Measurements from ENCODE around the gene EGFL6.
A peak's percentile ranks its signal among the peaks of the same experiment; 100 is the strongest.

Gene EGFL6

GRCh38 chrX:13669246-13669737 lies 99.9 kb downstream of the EGFL6 start (continued):
- TF ChIP-seq KLF1 (tag by site-specific recombination; IDR thresholded peaks at IDR 0.05) (0 out of 2 replicates have a peak, but pooled peaks have one; percentile 23), ZNF26 (tag by site-specific recombination; IDR thresholded peaks at IDR 0.05) (no peak), ZNF473 (tag by site-specific recombination; IDR thresholded peaks at IDR 0.05) (no peak), PRDM1 (tag by site-specific recombination; IDR thresholded peaks at IDR 0.05) (0 out of 2 replicates have a peak, but pooled peaks have one; percentile 47), KLF9 (tag by site-specific recombination; IDR thresholded peaks at IDR 0.05; ENCODE audit: low read depth) (no peak), ZNF776 (tag by site-specific recombination; IDR thresholded peaks at IDR 0.05; ENCODE audit: borderline replicate concordance) (no peak), ZNF2 (tag by site-specific recombination; IDR thresholded peaks at IDR 0.05) (no peak), ZSCAN30 (tag by site-specific recombination; IDR thresholded peaks at IDR 0.05) (peak; percentile 50; the same call in 1 of the 2 replicates), PATZ1 (tag by site-specific recombination; IDR thresholded peaks at IDR 0.05) (peak; percentile 78), ZNF518A (tag by site-specific recombination; conservative IDR thresholded peaks at IDR 0.05; ENCODE audit: low read depth) (peak; percentile 47; the same call in 1 of the 2 replicates), ZNF202 (tag by site-specific recombination; IDR thresholded peaks at IDR 0.05; ENCODE audit: borderline replicate concordance) (no peak), ZNF404 (tag by site-specific recombination; IDR thresholded peaks at IDR 0.05) (no peak), HOXC10 (CRISPR knock-in tag; IDR thresholded peaks at IDR 0.05) (0 out of 2 replicates have a peak, but pooled peaks have one; percentile 56), ZNF561 (tag by site-specific recombination; IDR thresholded peaks at IDR 0.05; ENCODE audit: borderline replicate concordance) (0 out of 2 replicates have a peak, but pooled peaks have one; percentile 46), ZNF398 (tag by site-specific recombination; IDR thresholded peaks at IDR 0.05) (peak; percentile 42; the same call in 1 of the 2 replicates), GLIS1 (tag by site-specific recombination; IDR thresholded peaks at IDR 0.05) (peak; percentile 73)
- TF ChIP-seq, protein P1, sequence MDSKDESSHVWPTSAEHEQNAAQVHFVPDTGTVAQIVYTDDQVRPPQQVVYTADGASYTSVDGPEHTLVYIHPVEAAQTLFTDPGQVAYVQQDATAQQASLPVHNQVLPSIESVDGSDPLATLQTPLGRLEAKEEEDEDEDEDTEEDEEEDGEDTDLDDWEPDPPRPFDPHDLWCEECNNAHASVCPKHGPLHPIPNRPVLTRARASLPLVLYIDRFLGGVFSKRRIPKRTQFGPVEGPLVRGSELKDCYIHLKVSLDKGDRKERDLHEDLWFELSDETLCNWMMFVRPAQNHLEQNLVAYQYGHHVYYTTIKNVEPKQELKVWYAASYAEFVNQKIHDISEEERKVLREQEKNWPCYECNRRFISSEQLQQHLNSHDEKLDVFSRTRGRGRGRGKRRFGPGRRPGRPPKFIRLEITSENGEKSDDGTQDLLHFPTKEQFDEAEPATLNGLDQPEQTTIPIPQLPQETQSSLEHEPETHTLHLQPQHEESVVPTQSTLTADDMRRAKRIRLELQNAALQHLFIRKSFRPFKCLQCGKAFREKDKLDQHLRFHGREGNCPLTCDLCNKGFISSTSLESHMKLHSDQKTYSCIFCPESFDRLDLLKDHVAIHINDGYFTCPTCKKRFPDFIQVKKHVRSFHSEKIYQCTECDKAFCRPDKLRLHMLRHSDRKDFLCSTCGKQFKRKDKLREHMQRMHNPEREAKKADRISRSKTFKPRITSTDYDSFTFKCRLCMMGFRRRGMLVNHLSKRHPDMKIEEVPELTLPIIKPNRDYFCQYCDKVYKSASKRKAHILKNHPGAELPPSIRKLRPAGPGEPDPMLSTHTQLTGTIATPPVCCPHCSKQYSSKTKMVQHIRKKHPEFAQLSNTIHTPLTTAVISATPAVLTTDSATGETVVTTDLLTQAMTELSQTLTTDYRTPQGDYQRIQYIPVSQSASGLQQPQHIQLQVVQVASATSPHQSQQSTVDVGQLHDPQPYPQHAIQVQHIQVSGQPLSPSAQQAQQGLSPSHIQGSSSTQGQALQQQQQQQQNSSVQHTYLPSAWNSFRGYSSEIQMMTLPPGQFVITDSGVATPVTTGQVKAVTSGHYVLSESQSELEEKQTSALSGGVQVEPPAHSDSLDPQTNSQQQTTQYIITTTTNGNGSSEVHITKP (tag by site-specific recombination; IDR thresholded peaks at IDR 0.05): peak; percentile 72
- TF ChIP-seq, protein P2, sequence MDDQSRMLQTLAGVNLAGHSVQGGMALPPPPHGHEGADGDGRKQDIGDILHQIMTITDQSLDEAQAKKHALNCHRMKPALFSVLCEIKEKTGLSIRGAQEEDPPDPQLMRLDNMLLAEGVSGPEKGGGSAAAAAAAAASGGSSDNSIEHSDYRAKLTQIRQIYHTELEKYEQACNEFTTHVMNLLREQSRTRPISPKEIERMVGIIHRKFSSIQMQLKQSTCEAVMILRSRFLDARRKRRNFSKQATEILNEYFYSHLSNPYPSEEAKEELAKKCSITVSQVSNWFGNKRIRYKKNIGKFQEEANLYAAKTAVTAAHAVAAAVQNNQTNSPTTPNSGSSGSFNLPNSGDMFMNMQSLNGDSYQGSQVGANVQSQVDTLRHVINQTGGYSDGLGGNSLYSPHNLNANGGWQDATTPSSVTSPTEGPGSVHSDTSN (CRISPR knock-in tag; IDR thresholded peaks at IDR 0.05): no peak
- TF ChIP-seq, protein P3, sequence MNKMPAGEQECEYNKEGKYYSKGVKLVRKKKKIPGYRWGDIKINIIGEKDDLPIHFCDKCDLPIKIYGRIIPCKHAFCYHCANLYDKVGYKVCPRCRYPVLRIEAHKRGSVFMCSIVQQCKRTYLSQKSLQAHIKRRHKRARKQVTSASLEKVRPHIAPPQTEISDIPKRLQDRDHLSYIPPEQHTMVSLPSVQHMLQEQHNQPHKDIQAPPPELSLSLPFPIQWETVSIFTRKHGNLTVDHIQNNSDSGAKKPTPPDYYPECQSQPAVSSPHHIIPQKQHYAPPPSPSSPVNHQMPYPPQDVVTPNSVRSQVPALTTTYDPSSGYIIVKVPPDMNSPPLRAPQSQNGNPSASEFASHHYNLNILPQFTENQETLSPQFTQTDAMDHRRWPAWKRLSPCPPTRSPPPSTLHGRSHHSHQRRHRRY (tag by site-specific recombination; IDR thresholded peaks at IDR 0.05): no peak
- TF ChIP-seq, protein P4, sequence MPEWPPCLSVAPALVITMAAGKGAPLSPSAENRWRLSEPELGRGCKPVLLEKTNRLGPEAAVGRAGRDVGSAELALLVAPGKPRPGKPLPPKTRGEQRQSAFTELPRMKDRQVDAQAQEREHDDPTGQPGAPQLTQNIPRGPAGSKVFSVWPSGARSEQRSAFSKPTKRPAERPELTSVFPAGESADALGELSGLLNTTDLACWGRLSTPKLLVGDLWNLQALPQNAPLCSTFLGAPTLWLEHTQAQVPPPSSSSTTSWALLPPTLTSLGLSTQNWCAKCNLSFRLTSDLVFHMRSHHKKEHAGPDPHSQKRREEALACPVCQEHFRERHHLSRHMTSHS (tag by site-specific recombination; IDR thresholded peaks at IDR 0.05): peak; percentile 82
